Activated CD8-positive, alpha-beta T cell treated with anti-CD3 and anti-CD28 coated beads, Interleukin-2, amount 10 ng/mL, durations not matched to agents 7 days and 5 days (primary cell): Measurements from ENCODE around the gene AARSD1. TPM values are rescaled to one million over a fixed set of nuclear protein-coding genes. Genes with fewer than 3 reads are reported as not detected.
"Not testable (repeated sequence)": the region's sequence is repeated elsewhere in the genome, so short reads cannot be mapped to it uniquely, and the experiment has no call there.

Experiments used
- ATAC-seq: fragments of 150-1000 bp; cut with Tn5 transposase; one replicate; pipeline ENCODE4 v1.10.0; 2021; ENCODE audit warnings: moderate library complexity
- CTCF ChIA-PET: fragments of 350-600 bp; sonication (Branson Sonifier 250); formaldehyde crosslinking; loops from one replicate; lab custom pipeline; 2021; ENCODE audit warnings: antibody characterized with exemption; lab: Charles Lee
- POLR2A ChIA-PET: fragments of 350-600 bp; sonication (Branson Sonifier 250); formaldehyde crosslinking; loops from one replicate; lab custom pipeline; 2021; ENCODE audit warnings: antibody characterized with exemption; lab: Charles Lee
- DNase-seq: peaks from one replicate; pipeline ENCODE4 v3.0.0-alpha.2; 2020
- H3K27ac Mint-ChIP-seq: one replicate; pipeline ENCODE4 v1.8.0; 2021; ENCODE audit warnings: mild to moderate bottlenecking, mixed read lengths
- H3K27me3 Mint-ChIP-seq: one replicate; pipeline ENCODE4 v1.8.0; 2021; ENCODE audit warnings: low read depth, mixed read lengths
- H3K36me3 Mint-ChIP-seq: one replicate; pipeline ENCODE4 v1.8.0; 2021; ENCODE audit warnings: low read depth, mixed read lengths
- H3K4me1 Mint-ChIP-seq: one replicate; pipeline ENCODE4 v1.8.0; 2021; ENCODE audit warnings: low read depth, mixed read lengths
- H3K4me3 Mint-ChIP-seq: one replicate; pipeline ENCODE4 v1.8.0; 2021; ENCODE audit warnings: mild to moderate bottlenecking, mixed read lengths
- H3K9me3 Mint-ChIP-seq: one replicate; pipeline ENCODE4 v1.8.0; 2022; ENCODE audit warnings: mixed read lengths; ENCODE audit not compliant: insufficient read depth
- total RNA-seq, 2 experiments: library from RNA; stranded (reverse); gene quantifications; one replicate each; pipeline ENCODE4 v1.2.3, GENCODE V29; 2021

AARSD1 gene
- total RNA-seq: 10 to 100 TPM; 37.6 to 38.3 TPM

- H3K27ac Mint-ChIP-seq: peak within 1 kb of the TSS; percentile 98
- no peaks in the 10 kb centered on the region for H3K27me3 Mint-ChIP-seq
- H3K4me3 Mint-ChIP-seq: peak within 1 kb of the TSS; percentile 93
- peaks cover 19% of the 10 kb centered on the region for H3K4me1 Mint-ChIP-seq
- H3K36me3 Mint-ChIP-seq: peaks cover 26% of the 10 kb centered on the region
- ChIA-PET CTCF (no interaction called here), POLR2A (interaction anchor here (0.5 to 1.5 kb wide), 5 partner anchors 34 to 520 kb away, joined by 3 to 7 read pairs (median 5); partner anchors contain the start of gene RPL27)
- DNase-seq (peak; percentile 94), ATAC-seq (peak; percentile 99)
- H3K9me3 Mint-ChIP-seq: no peaks in the 10 kb centered on the region
These were observed at the start of gene AARSD1 for GRCh38 chr17:42964161-42964932. TSS of gene AARSD1 (minus strand) at chr17:42964454. CDS start at chr17:42964440, 14 bp downstream.

- Mint-ChIP-seq H3K4me3 (no peak overlapping the region), H3K36me3 (peaks cover 43% of the 10 kb centered on the region), H3K9me3 (no peaks in the 10 kb centered on the region), H3K4me1 (peaks cover 27% of the 10 kb centered on the region), H3K27ac (no peak overlapping the region), H3K27me3 (no peaks in the 10 kb centered on the region)
- CTCF ChIA-PET: no interaction called here
- DNase-seq: no peak
- POLR2A ChIA-PET: interaction anchor here (1.6 to 2.2 kb wide), 2 partner anchors 11 to 15 kb away, joined by 3 to 14 read pairs; partner anchors contain the start of gene RPL27
- ATAC-seq: no peak
These were observed 49.0 kb upstream of the AARSD1 start for GRCh38 chr17:43013296-43013695.

- Mint-ChIP-seq H3K27me3 (no peaks in the 10 kb centered on the region), H3K36me3 (peaks cover 46% of the 10 kb centered on the region), H3K9me3 (no peaks in the 10 kb centered on the region), H3K27ac (peak overlapping the region; percentile 22), H3K4me1 (peaks cover 23% of the 10 kb centered on the region), H3K4me3 (no peak overlapping the region)
- ChIA-PET CTCF (no interaction called here), POLR2A (interaction anchor here (0.6 to 2.2 kb wide), 5 partner anchors 12 to 900 kb away, joined by 3 to 14 read pairs (median 3); partner anchors contain the start of genes RPL27 and TMEM106A)
- DNase-seq: no peak
- ATAC-seq: no peak
These were observed 47.6 kb upstream of the AARSD1 start for GRCh38 chr17:43011728-43012472.

GRCh38 chr17:43010667-43011308 lies 46.5 kb upstream of the AARSD1 start:
- H3K27me3 Mint-ChIP-seq: no peaks in the 10 kb centered on the region
- H3K27ac Mint-ChIP-seq: peak overlapping the region; percentile 47
- H3K36me3 Mint-ChIP-seq: peaks cover 52% of the 10 kb centered on the region
- ChIA-PET CTCF (interaction anchor here (1.4 kb wide), 1 partner anchor 15 kb away, joined by 3 read pairs; no protein-coding TSS in a partner anchor), POLR2A (interaction anchor here (0.9 to 5.7 kb wide), 2 partner anchors 13 to 14 kb away, joined by 4 to 65 read pairs; partner anchors contain the start of gene RPL27)
- H3K9me3 Mint-ChIP-seq: no peaks in the 10 kb centered on the region
- peaks cover 27% of the 10 kb centered on the region for H3K4me1 Mint-ChIP-seq
- H3K4me3 Mint-ChIP-seq: no peak overlapping the region
- no peak for ATAC-seq
- DNase-seq: no peak

- Mint-ChIP-seq H3K27me3 (no peaks in the 10 kb centered on the region), H3K4me1 (peaks cover 22% of the 10 kb centered on the region), H3K27ac (peak within 1 kb of the TSS; percentile 100), H3K36me3 (peaks cover 53% of the 10 kb centered on the region), H3K9me3 (no peaks in the 10 kb centered on the region), H3K4me3 (peak within 1 kb of the TSS; percentile 100)
- DNase-seq (peak; percentile 94), ATAC-seq (peak; percentile 97)
- ChIA-PET CTCF (interaction anchor here (1.1 to 3.8 kb wide), 2 partner anchors 9 to 18 kb away, joined by 3 to 37 read pairs; partner anchors contain the start of gene RPL27), POLR2A (interaction anchor here (0.5 to 5.7 kb wide), 8 partner anchors 8 to 308 kb away, joined by 3 to 65 read pairs (median 4); partner anchors contain the start of gene RPL27)
These were observed 42.6 kb upstream of the AARSD1 start, which contains the start of gene IFI35 for GRCh38 chr17:43006639-43007551. TSS of gene IFI35 (plus strand) at chr17:43006784. CDS start at chr17:43006948, 164 bp downstream.

- Mint-ChIP-seq H3K36me3 (peaks cover 64% of the 10 kb centered on the region), H3K27me3 (no peaks in the 10 kb centered on the region), H3K4me3 (no peak overlapping the region), H3K27ac (peak overlapping the region; percentile 61), H3K9me3 (no peaks in the 10 kb centered on the region), H3K4me1 (peaks cover 28% of the 10 kb centered on the region)
- ATAC-seq (no peak), DNase-seq (no peak)
- ChIA-PET POLR2A (no interaction called here), CTCF (no interaction called here)
These were observed 39.4 kb upstream of the AARSD1 start for GRCh38 chr17:43003542-43004172.

GRCh38 chr17:43000894-43001293 lies 36.6 kb upstream of the AARSD1 start:
- ATAC-seq, CTCF ChIA-PET, H3K27me3 Mint-ChIP-seq, DNase-seq, H3K4me3 Mint-ChIP-seq, H3K9me3 Mint-ChIP-seq, POLR2A ChIA-PET: not testable (repeated sequence)
- H3K36me3 Mint-ChIP-seq: peaks cover 57% of the 10 kb centered on the region
- H3K27ac Mint-ChIP-seq: peak overlapping the region; percentile 25
- peaks cover 32% of the 10 kb centered on the region for H3K4me1 Mint-ChIP-seq

GRCh38 chr17:42999003-42999525 lies 34.8 kb upstream of the AARSD1 start:
- Mint-ChIP-seq H3K4me1 (peaks cover 32% of the 10 kb centered on the region), H3K9me3 (no peaks in the 10 kb centered on the region), H3K27ac (peak overlapping the region; percentile 99), H3K4me3 (peak overlapping the region; percentile 96), H3K27me3 (no peaks in the 10 kb centered on the region), H3K36me3 (peaks cover 61% of the 10 kb centered on the region)
- ChIA-PET POLR2A (interaction anchor here (0.6 to 3.5 kb wide), 21 partner anchors 10 to 485 kb away, joined by 4 to 65 read pairs (median 12); partner anchors contain the start of genes AARSD1, BECN1, BRCA1 and DHX8), CTCF (interaction anchor here (0.9 to 3.3 kb wide), 7 partner anchors 8 to 485 kb away, joined by 3 to 37 read pairs (median 10); partner anchors contain the start of genes AOC2, BECN1, DHX8 and IFI35)
- DNase-seq (no peak), ATAC-seq (no peak)

- peak; percentile 99 for ATAC-seq
- ChIA-PET CTCF (interaction anchor here (0.7 to 3.3 kb wide), 30 partner anchors 9 to 485 kb away, joined by 3 to 37 read pairs (median 4); partner anchors contain the start of genes AOC2, BECN1, BRCA1 and DHX8), POLR2A (interaction anchor here (0.5 to 3.5 kb wide), 32 partner anchors 9 to 486 kb away, joined by 3 to 65 read pairs (median 6); partner anchors contain the start of genes AARSD1, BECN1, BRCA1 and DHX8)
- peak within 1 kb of the TSS; percentile 99 for H3K27ac Mint-ChIP-seq
- H3K9me3 Mint-ChIP-seq: no peaks in the 10 kb centered on the region
- peak within 1 kb of the TSS; percentile 96 for H3K4me3 Mint-ChIP-seq
- no peaks in the 10 kb centered on the region for H3K27me3 Mint-ChIP-seq
- DNase-seq: peak; percentile 99
- H3K36me3 Mint-ChIP-seq: peaks cover 57% of the 10 kb centered on the region
- peaks cover 32% of the 10 kb centered on the region for H3K4me1 Mint-ChIP-seq
These were observed 34.0 kb upstream of the AARSD1 start, which contains the start of gene RPL27 for GRCh38 chr17:42997984-42998938. TSS of gene RPL27 (plus strand) at chr17:42998419. CDS start at chr17:42998751, 332 bp downstream.
